GM18909 (cell line): Measurements from ENCODE around the gene TEC.
"Not testable (repeated sequence)": the region's sequence is repeated elsewhere in the genome, so short reads cannot be mapped to it uniquely, and the experiment has no call there.

Experiments used
- ATAC-seq: cut with Tn5 transposase; IDR thresholded peaks from one replicate; pipeline ENCODE4 v1.9.1; 2021; ENCODE audit warnings: mild to moderate bottlenecking; ENCODE audit not compliant: unreplicated experiment, poor library complexity

Gene TEC

GRCh38 chr4:48268956-48269860 is at the start of gene TEC:
TSS of gene TEC (minus strand) at chr4:48269838. CDS start at chr4:48228614, 41,224 bp downstream.
- ATAC-seq = peak; percentile 32

- peak; percentile 74 for ATAC-seq
Measured at GRCh38 chr4:48315728-48316630, 46.3 kb upstream of the TEC start.

- not testable (repeated sequence) for ATAC-seq
Measured at GRCh38 chr4:48314746-48315145, 45.1 kb upstream of the TEC start.

GRCh38 chr4:48311896-48312295 is 42.3 kb upstream of the TEC start:
- no peak for ATAC-seq

GRCh38 chr4:48308901-48309300 is 39.3 kb upstream of the TEC start:
- no peak for ATAC-seq

GRCh38 chr4:48307528-48307927 is 37.9 kb upstream of the TEC start:
- peak; percentile 89 for ATAC-seq

- ATAC-seq = no peak
Measured at GRCh38 chr4:48305508-48305907, 35.9 kb upstream of the TEC start.

- ATAC-seq = no peak
Measured at GRCh38 chr4:48300004-48300403, 30.4 kb upstream of the TEC start.

GRCh38 chr4:48299560-48299959 is 29.9 kb upstream of the TEC start:
- ATAC-seq = no peak

- ATAC-seq = no peak
Measured at GRCh38 chr4:48297256-48297846, 27.7 kb upstream of the TEC start.

- ATAC-seq = peak; percentile 99
Measured at GRCh38 chr4:48296365-48296764, 26.7 kb upstream of the TEC start.

- no peak for ATAC-seq
Measured at GRCh38 chr4:48295116-48295515, 25.5 kb upstream of the TEC start.

- not testable (repeated sequence) for ATAC-seq
Measured at GRCh38 chr4:48292218-48292790, 22.7 kb upstream of the TEC start.

GRCh38 chr4:48290146-48290772 is 20.6 kb upstream of the TEC start:
- no peak for ATAC-seq

- ATAC-seq = not testable (repeated sequence)
Measured at GRCh38 chr4:48286060-48286459, 16.4 kb upstream of the TEC start.

GRCh38 chr4:48285640-48286039 is 16.0 kb upstream of the TEC start:
- not testable (repeated sequence) for ATAC-seq

- ATAC-seq = peak; percentile 2
Measured at GRCh38 chr4:48275686-48276085, 6.0 kb upstream of the TEC start.

GRCh38 chr4:48275247-48275646 is 5.6 kb upstream of the TEC start:
- peak; percentile 41 for ATAC-seq

- ATAC-seq = no peak
Measured at GRCh38 chr4:48271626-48272025, 2.0 kb upstream of the TEC start.

- ATAC-seq = peak; percentile 23
Measured at GRCh38 chr4:48270951-48271473, 1.4 kb upstream of the TEC start.
